GM21515 (cell line): ENCODE measurements around the gene SNED1.

Source experiments
- ATAC-seq: cut with Tn5 transposase; IDR thresholded peaks from one replicate; pipeline ENCODE4 v1.9.1; 2021; ENCODE audit not compliant: unreplicated experiment

The SNED1 gene

DNA sequence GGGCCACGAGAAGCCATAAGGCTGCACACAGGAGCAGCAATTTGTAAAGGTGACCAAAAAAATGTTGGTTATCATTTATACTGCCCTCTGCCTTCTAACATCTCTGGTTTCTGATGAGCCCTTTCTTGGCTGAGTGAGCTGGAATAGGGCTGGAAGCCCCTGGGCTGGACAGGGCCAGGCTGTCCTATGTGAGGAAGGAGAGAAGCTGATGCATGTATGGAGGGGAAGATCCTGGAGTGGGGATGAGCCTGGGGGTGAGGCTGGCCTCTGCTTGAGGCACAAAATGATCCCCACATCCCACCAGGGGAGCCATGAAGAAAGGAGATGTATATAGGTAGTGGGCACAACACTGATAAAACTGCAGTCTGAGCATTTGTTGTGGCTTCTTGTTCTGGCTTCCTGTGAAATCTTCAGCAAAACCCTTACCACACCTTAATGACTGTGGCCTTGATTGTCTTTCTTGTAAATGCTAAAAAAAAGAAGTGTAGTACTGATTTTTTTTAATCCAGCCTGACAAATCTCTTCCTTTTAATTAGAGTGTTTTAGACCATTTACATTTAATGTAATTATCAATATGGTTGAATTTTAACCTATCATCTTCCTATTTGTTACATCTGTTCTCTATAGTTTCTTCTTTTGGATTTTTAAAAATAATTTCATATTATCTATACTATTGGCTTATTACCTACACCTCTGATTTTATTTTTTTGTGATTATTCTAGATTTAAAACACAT is 5.6 kb downstream of the SNED1 start:
- no peak for ATAC-seq

DNA sequence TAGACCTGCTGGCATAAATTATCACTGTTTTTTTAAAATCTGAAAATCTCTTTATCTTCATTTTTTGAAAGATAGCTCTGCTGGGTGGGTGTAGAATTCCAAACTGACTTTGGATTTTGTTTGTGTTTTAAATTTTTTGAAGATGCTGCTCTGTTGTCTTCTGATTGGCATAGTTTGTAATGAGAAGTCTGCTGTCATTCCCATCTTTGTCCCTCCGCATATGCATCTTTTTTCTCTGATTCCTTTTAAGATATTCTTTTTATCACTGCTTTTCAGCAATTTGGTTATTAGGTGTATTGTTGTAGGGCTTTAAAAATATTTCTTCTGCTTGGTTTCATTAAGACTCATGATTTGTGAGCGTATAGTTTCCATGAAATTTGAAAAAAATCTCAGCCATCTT is 7.2 kb downstream of the SNED1 start:
- ATAC-seq: no peak

DNA sequence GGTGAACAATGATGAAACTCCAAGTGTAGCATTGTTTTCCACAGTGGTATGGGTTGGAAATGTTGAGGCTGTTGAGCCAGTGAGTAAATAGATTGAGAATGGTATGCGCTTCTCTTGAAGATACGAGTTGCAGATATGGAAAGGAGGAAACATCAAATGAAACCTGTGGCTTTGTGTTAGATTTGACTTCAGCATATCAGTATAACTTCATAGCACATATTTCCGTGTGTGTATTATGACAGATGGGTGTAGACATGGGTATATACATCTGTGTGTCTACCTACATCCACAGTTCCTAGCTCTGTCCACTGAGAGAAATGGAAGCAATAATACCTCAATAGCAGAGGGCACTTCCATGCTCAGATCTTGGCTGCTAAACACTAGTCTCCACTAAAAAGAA is 8.0 kb downstream of the SNED1 start:
- ATAC-seq: no peak

DNA sequence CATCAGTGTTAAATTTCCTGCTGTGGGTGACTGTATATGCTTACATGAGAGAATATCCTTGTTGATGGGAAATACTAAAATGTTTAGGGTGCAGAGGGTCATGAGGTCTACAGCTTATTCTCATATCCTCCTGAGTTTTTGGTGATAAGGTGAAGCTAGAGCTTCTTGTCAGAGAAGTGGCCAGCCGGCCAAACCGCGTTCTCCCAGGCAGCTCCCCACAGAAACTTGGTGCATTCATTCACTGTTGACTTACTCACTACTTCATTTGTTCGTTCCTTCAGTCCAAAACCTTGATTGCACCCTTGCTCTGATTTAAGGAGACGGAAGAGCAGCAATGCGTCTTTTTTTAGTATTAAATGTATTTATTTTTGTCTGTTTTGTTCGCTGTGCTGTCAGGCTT is 8.7 kb downstream of the SNED1 start:
- ATAC-seq: no peak

DNA sequence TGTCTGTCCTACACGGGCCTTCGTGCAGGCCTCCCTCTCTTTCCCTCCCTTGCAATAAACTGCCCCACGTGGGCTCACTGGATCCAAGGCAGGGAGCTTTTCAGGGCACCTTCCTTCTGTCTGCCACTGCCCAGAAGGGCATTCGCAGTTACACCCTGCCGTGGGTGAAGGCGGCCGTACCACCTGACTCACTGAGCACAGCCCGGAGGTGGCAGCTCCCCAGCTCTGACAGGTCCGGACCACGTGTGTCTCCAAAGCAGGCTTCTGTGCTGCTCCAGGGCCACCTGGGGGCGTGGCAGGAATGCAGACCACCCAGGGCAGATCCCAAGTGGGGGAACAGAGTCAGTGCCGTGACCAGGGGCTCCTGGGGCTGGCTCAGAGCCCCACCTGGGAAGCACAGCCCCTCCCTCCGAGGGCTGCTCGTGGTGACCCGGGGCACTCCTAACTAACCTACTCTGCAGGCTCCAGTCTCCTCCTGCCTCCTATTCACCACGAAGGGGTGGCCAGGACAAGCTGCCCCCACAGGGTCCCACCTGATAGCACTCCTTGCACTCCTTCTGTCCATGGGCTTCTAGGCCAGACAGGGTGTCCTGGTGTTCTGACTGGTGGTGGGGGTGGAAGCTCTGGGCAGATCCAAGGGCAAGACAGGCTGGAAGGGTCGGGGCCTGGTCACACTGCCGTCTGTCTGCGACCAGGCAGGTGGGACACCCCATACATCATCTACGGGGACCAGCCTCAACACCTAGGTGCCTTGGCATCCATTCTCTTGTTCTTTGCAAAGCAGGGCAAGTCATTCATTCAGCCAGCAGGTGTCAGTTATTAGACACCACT is 9.7 kb downstream of the SNED1 start:
- ATAC-seq: no peak

DNA sequence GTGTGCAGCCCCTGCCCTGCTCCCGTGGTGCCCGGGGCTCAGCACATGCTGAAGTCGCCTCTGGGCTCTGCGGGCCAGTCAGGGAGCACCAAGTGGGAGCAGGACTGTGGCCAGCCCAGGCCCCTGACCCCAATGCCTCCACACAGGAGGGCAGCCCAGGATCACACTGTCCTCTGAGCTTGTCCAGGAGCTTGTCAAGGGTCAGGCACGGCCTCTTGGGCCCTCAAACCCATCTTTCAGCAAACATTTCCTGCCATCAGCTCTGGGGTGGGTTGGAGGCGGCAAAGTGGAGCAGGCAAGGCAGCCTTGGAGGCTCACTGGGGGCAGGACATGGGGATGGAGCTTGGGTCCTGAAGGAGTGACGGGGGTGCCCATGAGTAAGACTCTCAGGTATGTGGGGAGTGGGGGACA is 10.3 kb downstream of the SNED1 start:
- ATAC-seq: no peak

DNA sequence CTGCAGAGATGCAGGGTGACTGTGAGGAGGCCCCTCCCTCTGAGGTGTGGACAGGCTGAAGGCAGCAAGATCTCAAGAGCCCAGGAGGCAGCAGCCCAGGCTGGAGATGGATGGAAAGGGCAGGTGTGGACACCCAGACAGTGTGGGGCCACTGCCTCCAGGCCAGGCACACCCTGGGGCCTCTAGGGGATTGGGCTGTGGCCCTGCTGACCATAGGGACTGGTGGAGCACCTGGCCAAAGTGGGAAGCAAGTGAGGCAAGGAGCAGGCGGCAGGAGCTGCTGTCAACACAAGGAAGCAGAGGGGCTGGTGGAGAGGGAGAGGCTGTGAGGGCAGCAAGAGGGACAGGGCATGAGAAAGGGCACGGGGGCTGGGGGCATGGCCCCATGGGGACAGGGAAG is 10.8 kb downstream of the SNED1 start:
- no peak for ATAC-seq

DNA sequence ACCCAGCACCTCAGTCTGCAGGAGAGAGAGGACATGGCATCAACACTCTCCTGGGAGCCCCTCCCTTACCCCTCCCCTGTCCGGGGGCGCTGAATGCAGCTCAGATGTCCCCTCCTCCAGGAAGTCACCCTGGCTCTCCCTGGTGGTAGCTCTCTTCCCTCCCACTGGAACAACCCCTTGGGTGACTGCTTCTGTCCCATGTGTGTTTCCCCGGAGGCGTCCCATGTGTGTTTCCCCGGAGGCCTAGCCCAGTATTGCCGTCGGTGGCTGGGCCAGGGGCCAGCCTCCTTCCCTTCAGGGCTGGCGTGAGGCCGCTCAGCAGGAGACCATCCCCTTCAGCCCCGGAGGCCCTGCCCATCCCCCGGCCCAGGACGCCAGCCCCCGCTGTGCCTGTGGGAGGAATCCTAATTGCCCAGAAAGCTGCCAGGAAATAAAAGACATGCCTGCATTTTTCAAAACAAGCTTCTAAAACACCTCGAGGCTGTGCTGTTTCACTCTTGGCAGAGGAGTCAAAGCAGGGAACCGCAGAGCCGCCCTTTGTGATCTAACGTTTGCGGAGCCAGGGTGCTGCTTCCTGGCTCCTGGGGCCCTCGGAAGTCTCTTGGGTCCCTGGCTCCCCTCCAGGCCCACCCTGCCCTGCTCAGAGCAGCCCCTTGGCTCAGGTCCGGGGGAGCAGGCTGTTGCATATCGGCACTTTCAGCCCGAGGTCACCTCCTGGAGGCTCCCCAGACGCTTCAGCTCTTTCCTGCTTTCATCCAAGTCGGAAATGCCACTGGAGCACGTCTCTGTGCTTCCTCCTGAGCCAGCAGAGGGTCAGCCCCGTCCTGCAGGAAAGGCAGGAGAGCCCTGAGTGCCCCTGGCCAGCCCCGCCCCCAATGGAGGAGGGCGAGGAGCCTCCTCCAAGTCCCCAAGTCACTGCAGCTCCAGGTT is 11.4 kb downstream of the SNED1 start:
- no peak for ATAC-seq

DNA sequence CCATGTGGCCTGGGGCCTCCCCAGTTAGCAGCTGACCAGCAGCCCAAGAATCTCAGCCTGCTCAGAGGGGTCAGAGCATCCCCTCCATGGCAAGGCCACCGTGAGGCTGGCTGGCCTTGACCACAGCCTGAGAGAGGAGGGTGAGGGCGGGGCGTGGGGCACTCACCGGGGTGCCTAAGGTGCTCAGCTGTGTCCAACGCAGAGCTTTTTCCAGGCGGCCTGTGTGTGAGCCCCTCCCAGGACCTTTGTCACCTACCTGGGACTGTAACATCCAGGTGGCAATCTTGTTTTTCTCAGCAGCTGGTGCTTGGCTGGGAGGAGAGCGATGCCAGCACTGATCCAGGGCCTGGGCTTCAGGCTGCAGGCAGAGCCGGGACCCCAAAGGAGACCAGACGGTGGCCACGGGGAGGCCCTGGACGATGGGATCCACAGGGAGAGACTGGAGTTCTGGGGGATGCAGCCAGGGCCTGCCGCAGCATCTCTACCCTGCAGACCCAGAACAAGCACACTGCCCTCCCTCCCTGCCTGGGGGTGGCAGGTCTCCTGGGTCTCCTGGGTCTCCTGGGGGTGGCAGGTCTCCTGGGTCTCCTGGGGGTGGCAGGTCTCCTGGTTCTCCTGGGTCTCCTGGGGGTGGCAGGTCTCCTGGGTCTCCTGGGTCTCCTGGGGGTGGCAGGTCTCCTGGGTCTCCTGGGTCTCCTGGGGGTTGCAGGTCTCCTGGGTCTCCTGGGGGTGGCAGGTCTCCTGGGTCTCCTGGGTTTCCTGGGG is 12.3 kb downstream of the SNED1 start:
- no peak for ATAC-seq

DNA sequence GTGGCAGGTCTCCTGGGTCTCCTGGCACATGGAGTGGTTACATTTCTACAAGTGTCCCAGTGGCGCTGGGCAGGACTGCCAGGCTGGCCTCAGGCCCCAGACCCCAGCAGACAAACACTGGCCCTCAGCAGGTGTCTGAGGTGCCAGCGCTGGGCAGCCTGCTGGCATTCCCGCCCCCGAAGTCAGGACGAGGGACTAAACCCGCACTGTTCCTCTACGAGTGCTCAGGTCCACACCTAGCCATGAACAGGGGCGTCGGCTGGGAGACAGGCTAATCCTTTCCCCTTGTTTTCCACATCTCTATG is 12.8 kb downstream of the SNED1 start:
- ATAC-seq: no peak

DNA sequence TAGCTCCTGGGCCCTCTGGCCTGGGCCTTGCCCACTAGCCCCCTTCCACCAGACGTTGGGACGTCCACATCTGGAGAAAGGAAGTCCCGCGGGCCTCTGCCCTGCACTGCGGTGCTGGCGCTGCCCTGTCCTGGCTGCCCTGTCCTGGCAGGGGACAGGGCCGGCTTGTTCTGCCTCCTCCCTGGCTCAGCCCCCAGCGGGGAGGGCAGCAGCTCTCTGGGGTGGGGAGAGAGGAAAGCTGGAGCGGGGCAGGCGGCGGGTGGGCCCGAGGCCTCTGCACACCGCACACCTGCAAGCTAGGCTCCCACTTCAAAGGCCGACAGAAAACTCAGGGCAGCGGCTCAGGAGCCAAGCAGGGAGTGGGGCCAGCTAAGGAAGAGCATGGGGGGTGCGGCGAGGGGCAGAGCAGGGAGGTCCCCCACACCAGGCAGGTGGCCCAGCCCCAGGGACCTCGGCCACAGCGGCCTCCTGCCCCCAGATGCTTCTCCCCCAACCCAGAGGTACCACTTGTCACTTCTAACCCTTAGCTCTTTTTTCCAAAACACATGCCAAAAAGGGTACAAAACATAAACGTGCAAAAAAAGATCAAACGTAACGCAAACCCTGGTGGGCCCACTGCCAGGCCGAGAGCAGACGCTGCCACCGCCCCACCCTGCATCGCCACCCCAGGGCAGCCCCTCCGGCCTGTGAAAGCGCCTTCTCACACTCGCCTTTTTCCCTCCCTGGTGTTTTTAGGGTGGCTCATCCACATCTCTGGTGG is 13.5 kb downstream of the SNED1 start:
- ATAC-seq: no peak

DNA sequence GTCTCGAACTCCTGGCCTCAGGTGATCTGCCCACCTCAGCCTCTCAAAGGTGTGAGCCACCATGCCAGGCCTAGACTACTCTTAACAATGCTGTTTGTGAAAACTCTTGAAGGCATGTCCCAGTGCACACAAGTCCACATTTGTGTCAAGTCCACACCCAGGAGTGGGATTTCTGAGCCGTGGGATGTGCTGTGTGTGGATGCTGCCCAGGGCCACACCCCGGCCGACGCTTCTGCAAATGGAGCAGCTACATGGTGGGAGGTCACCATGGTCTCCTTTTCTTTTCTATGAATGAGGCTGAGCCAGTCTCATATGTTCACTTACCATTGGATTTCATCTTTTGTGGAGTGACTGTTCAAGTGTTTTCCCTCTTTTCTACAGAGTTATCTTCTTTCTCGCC is 15.8 kb downstream of the SNED1 start:
- no peak for ATAC-seq

DNA sequence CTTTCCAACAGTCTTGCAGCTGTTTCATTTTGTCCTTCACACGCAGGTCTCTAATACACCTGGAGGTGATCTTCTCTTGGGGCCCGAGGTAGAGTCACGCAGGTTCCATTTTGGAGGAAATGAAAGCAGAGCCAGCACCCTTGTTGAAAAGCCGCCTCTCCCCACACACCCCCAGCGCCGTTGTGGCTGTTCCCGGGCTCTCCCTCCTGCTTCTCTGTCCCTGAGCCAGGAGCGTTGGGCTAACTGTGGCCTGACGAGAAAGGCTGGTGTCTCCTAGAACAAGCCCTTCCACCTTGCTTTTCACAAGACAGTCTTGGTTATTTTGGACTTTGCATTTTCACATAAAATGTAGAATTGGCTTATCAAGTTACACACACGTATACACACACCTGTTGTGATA is 16.3 kb downstream of the SNED1 start:
- no peak for ATAC-seq

DNA sequence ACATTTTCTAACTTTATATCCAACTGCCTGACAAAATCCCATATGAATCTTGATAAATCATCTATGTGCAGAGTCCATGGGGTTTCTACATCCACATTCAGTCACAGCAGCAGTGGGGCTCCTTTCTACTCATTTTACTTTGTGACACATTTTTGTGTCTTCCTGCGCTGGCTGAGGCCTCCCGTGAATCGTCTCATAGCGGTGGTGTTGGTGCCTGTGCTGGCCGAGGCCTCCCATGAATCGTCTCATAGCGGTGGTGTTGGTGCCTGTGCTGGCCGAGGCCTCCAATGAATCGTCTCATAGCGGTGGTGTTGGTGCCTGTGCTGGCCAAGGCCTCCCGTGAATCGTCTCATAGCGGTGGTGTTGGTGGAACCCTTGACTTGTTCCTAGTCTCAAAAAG is 17.0 kb downstream of the SNED1 start:
- ATAC-seq: no peak

DNA sequence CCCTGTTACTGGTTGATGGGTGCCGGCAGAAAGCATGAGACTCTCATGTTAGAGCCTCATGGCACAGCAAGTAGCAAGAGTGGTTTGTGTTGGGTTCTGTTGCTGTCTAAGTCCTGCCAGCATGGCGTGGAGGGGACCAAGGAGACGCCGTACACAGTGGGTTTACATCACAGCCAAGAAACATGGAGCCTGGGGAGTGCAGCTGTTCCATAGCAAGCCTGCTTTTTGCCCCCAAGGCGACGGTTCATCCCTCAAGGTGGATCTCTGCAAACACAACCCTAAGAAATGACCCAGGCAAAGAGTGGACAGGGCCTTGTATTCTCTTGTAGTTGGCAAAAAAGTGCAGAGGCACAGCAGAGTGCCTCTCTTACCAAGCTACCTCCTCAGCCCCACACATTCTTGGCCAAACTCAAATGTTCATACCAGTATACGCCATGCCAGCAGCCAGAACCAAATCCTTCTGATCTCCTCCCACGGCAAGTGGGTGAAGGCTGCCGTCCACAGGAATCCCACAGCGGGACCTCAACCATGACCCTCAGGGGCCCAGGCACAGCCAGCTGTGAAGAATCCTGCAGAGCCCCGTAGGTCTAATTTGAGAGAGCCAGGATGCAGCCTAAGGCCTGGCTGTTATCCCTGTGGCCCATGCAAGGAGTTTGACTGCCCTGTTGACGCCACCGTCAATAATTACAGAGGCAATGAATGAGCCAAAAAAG is 19.0 kb downstream of the SNED1 start:
- no peak for ATAC-seq

DNA sequence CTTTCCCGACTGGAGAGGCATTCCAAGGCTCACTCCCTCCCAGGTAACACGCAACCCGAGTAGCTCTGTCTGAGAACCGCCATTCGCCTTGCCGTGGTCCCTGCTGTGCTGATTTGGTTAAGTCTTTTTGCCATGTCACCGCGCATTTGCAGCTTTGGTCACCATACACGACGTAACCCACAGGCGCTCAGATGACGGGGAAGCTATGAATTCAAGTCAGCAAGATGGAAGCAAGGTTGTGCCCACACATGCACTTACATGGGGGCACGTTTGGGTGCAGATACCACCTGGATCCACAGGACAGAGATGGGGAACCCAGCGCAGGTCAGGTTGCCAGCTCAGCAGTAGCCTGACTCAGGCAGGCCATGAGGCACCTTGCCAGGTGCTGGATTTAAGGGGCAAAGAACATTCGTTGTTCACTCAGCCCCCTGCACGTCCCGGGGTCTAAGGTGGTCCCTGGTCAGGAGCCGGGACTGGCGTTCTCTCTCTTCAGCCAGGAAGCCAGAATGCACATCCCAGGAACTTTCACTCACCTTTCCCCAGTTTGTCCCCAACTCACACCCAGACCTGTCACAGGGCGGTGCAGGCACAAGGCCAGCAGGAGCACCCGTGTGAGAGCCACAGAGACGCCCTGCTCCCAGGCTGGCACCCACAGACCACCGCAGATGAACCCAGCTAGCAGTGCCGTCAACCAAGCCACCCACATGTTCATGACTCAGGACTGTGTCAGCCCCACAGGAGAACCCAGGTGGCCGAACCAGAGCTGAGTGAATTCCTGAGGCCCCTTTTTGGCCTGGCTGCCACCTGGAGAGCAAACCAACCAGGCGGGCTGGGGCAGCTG is 19.9 kb downstream of the SNED1 start:
- ATAC-seq: no peak

DNA sequence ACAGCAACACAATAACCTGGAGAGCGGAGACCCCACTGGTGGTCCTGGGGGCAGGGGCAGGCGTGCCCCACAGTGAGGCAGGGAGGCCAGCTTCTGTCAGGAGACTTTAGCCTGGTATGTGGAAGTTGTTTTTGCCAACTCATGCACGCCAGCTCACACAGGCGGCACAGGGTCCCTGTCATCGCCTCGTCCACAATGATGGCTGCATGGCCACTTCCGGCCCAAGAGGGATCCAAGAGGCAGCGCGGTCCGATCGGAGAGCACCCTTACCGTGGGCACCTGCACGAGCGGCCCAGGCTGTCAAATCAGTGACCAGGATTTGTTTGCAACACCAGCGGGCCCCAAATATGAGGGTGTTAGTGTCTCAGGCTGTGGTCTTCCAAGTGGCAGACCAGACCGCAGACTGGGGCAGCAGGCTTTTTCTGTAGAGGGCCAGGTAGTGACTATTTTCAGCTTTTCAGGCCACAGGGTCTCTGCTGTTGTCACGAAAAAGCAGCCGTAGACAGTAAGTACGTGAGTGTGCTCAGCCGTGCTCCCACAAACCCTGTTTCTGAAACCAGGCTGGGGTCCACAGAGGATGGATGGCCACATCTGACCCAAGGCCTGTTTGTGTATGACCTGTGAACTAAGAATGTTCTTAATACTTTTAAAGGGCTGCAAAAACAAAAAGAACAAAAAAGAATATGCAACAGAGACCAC is 21.2 kb downstream of the SNED1 start:
- no peak for ATAC-seq

DNA sequence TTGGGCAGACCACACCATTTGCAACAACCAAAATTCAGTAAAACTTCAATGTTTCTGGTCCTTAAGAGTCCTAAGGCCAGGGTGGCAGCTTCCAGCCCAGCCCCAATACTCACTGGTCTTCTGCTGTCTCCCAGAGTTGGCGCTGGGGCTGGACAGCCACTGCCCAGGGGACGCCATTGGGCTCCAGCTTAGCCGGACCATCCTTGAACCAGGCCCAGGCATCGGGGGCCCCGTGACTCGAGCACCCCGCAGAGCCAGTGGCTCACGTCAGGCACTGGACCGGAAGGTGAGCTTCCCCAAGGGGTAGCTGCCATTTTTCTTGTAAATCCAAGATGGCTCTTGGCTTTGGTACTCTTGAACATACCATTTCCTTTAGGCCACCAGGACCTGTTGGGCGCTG is 21.8 kb downstream of the SNED1 start:
- ATAC-seq: no peak
